IPS-20b (cell line): ENCODE results near the gene LTBP1.

Experiments used
- H3K27ac ChIP-seq: one replicate; pipeline ENCODE4 v1.5.1; 2013; ENCODE audit warnings: low read length
- H3K27me3 ChIP-seq: 2 replicates; pipeline ENCODE4 v1.6.1; 2013; ENCODE audit warnings: mild to moderate bottlenecking, low read length, inconsistent platforms; ENCODE audit not compliant: insufficient read depth
- H3K36me3 ChIP-seq: 2 replicates; pipeline ENCODE4 v1.6.1; 2013; ENCODE audit warnings: low read depth, mild to moderate bottlenecking, inconsistent platforms, low read length, moderate library complexity; ENCODE audit not compliant: insufficient read depth
- H3K4me1 ChIP-seq: 2 replicates; pipeline ENCODE4 v1.6.1; 2013; ENCODE audit warnings: mild to moderate bottlenecking, control low read depth, inconsistent platforms, low read length, moderate library complexity; ENCODE audit not compliant: insufficient read depth
- H3K4me3 ChIP-seq: 2 replicates; pipeline ENCODE4 v1.5.1; 2013; ENCODE audit warnings: mild to moderate bottlenecking, low read length, inconsistent platforms
- H3K9ac ChIP-seq: 2 replicates; pipeline ENCODE4 v1.6.1; 2013; ENCODE audit warnings: low read depth, mild to moderate bottlenecking, inconsistent platforms, low read length, moderate library complexity
- H3K9me3 ChIP-seq: 2 replicates; pipeline ENCODE4 v1.6.1; 2013; ENCODE audit warnings: mild to moderate bottlenecking, low read depth, low read length, inconsistent platforms; ENCODE audit not compliant: insufficient read depth

The LTBP1 gene

DNA sequence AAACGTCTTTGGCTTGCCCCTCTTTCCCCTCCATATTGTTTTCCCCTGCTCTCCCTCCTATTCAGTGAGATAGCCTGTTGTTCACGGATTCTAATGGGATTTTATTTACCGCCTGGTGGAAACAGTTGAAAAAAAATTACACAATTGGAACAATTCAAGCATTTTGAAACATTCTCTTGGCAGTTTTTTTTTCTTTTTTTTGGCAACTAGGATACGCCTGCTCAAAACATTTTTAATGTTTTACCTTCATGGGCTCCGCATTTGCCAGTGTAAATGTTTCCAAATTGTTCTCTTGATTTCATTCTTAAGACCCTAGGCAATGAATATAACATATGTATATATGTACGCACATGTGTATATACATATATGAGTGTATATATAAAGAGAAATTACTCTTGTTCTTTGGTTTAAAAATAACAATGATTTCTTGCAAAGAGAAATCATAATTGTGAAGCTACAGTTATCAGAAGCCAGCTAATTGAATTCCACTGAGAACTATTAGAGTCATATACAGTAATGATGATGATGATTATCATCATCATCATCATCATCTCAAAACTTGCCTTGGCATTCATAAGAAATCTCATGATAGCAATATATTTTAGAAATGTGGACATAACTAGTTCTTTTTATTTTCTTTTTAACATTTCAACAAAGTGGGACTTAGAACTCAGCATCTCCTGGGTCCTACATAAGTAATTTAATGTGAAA lies 146.7 kb downstream of the LTBP1 start:
- Histone ChIP-seq H3K36me3 (no peaks in the 10 kb centered on the region), H3K27me3 (no peaks in the 10 kb centered on the region), H3K9me3 (no peaks in the 10 kb centered on the region), H3K4me1 (no peaks in the 10 kb centered on the region), H3K4me3 (no peak overlapping the region), H3K27ac (no peak overlapping the region), H3K9ac (no peak overlapping the region)

DNA sequence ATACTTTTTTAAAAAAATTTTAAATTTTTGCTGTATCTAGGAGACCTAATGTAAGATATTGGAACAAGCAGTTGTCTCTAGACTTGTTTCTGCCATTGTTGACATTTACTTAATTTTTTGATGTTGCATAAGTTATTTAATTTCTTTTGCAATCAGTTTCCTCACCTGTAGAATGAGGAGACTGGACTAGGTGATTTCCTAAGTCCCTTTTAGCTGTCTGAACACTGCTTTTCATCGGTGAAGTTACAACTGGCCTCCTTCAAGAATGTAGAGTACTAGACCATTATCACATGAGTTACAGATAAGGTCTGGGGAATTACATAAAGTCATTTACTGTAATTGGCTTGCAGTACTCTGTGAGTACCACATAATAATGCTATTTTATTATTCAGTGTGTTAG lies 147.6 kb downstream of the LTBP1 start:
- Histone ChIP-seq H3K4me3 (no peak overlapping the region), H3K27ac (no peak overlapping the region), H3K9me3 (no peaks in the 10 kb centered on the region), H3K4me1 (no peaks in the 10 kb centered on the region), H3K27me3 (no peaks in the 10 kb centered on the region), H3K36me3 (no peaks in the 10 kb centered on the region), H3K9ac (no peak overlapping the region)

DNA sequence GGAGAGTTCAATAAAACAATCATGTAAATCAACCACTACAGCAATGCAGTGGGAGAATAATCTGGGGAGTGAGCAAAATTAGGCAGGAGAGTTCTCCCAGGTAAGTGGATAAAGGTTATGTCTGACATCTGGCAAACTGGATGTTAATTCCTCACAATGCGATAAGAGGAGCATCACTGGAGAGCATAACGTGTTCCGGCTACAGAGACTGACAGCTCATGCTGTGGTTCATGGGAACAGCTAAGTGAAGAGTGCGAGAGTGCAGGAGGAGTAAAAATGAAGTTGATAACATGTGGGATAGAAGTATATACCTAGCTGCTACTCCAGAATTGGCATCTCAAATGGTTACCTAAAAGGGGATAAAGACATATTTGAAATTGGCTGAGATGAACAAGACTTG lies 153.2 kb downstream of the LTBP1 start:
- no peaks in the 10 kb centered on the region for H3K36me3 ChIP-seq
- no peak overlapping the region for H3K27ac ChIP-seq
- H3K4me3 ChIP-seq = no peak overlapping the region

DNA sequence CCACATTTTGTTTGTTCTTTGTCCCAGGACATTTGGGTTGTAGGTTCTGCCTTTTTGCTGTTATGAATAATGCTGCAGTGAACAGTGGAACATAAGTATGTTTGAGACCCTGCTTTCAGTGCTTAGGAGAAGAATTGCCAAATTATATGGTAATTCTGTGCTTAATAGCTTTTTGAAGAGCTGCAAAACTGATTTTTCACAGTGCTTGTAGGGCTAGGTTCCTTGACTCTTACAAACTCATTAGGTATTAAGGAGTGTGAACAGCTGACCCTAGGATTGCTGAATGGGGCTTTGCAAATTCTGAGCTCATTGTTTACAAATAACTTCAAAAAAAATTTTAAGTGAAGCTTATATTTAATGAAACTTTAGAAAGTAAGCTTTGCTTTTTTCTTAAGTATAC lies 154.2 kb downstream of the LTBP1 start:
- Histone ChIP-seq H3K27me3 (no peaks in the 10 kb centered on the region), H3K9ac (no peak overlapping the region), H3K27ac (no peak overlapping the region), H3K36me3 (no peaks in the 10 kb centered on the region), H3K4me3 (no peak overlapping the region), H3K4me1 (peaks cover 9% of the 10 kb centered on the region; the same call in 1 of the 2 replicates), H3K9me3 (no peaks in the 10 kb centered on the region)

More for the DNA sequence above, 153.2 kb downstream of the LTBP1 start:
- no peaks in the 10 kb centered on the region for H3K27me3 ChIP-seq
- H3K4me1 ChIP-seq = peaks cover 8% of the 10 kb centered on the region; the same call in 1 of the 2 replicates
- H3K9ac ChIP-seq = no peak overlapping the region
- no peaks in the 10 kb centered on the region for H3K9me3 ChIP-seq

DNA sequence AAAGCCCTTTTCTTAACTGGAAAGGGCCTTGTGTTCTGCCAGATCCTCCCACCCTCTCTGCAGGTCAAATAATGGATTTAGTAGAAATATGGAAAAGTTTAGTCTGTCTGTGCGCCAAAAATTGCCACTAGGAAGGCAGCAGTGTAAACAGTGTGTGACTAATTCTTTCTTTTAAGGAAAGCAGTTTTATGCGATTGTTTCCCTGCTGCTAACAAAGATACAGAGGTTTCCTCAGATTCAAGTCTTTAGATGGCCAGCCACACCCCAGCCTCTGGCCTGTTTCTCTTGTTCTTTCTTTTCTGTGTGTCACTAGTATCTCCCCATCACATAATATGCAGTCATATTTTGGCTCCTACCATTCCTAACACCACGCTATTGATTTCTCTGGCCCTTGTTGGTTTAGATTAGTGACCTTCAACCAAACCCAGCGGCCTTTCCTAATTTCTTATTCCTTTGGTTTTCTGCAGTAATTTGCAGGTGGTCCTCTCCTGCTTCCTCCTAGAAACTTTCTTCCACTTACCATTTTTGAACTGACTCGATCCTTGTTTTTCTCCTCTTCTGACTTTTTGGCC lies 157.4 kb downstream of the LTBP1 start:
- Histone ChIP-seq H3K4me1 (peaks cover 9% of the 10 kb centered on the region; the same call in 1 of the 2 replicates), H3K4me3 (no peak overlapping the region), H3K27me3 (no peaks in the 10 kb centered on the region), H3K36me3 (no peaks in the 10 kb centered on the region), H3K27ac (no peak overlapping the region), H3K9ac (no peak overlapping the region), H3K9me3 (no peaks in the 10 kb centered on the region)

DNA sequence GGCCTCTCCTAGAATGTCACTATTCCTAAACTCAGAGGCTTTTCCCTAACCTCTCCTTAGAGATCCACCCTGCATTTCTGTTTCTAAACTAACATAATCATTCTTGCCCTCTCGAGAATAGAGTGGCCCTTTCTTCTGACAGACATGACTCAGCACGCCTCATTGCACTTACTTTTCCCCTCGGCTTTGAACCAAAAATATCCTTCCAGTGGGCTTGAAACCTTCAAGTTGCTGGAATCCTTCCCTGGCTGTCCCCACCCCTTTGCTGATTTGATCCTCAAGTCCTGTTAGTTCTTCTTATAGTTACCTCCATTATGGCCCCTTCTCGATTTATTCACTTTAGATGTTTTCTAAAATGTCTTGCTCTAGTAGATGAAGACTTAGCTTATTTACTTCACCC lies 158.0 kb downstream of the LTBP1 start:
- Histone ChIP-seq H3K4me3 (no peak overlapping the region), H3K27me3 (no peaks in the 10 kb centered on the region), H3K36me3 (no peaks in the 10 kb centered on the region), H3K4me1 (peaks cover 9% of the 10 kb centered on the region; the same call in 1 of the 2 replicates), H3K9me3 (no peaks in the 10 kb centered on the region), H3K9ac (no peak overlapping the region), H3K27ac (no peak overlapping the region)

DNA sequence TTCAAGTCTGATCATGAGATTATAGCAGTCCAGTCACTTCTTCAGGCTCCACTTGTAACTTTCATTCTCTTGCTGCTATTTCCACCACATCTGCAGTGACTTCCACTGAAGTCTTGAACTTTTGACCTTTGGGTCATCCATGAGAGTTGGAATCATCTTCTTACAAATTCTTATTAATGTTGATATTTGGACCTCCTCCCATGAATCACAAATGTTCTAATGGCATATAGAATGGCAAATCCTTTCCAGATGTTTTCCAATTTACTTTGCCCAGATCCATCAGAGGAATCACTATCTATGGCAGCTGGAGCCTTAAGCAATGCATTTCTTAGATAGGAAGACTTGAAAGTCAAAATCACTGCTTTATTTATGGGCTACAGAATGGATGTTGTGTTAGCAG lies 159.4 kb downstream of the LTBP1 start:
- H3K9ac ChIP-seq = no peak overlapping the region

DNA sequence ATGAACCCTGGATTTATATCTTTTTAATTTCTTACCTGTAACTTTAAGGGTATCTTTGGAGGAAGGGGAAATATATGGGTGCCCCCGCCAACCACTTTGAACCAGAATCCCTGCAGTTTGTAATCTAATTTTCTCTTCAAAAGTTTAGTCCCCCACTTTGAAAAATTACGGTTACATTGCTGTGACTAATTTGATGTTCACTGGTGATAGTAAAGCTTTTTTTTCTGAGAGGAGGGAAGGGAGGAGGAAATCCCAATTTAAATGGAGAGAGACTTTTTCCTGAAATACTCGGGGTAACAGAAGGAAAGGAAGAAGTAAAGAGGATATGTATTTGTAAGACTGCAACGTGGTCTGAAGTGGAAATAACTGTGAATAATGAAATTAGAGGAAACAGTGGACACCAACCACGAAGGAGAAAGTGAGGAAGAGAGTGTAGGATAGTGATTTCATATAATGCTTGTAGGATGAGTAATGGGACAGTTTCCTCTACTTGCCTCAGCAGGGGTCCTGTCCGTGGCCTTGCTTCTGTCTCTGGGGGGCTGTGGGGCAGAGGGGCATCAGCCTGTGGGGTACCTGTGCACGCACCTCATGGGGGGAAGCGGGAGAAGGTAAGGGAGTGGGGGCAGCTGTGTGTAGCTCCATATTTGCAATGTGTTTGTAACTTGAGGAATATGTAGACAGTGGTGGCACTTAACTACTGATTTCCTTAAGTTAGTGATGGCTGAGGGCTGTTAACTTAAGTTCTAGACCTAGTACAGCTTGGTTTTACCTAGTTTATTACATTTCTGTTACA lies 161.1 kb downstream of the LTBP1 start:
- H3K36me3 ChIP-seq = no peaks in the 10 kb centered on the region
- no peaks in the 10 kb centered on the region for H3K9me3 ChIP-seq
- peaks cover 9% of the 10 kb centered on the region; the same call in 1 of the 2 replicates for H3K4me1 ChIP-seq
- H3K27me3 ChIP-seq = no peaks in the 10 kb centered on the region
- no peak overlapping the region for H3K9ac ChIP-seq
- no peak overlapping the region for H3K27ac ChIP-seq
- H3K4me3 ChIP-seq = no peak overlapping the region

More for the DNA sequence above, 159.4 kb downstream of the LTBP1 start:
- no peaks in the 10 kb centered on the region for H3K27me3 ChIP-seq
- H3K36me3 ChIP-seq = no peaks in the 10 kb centered on the region
- no peak overlapping the region for H3K27ac ChIP-seq
- H3K4me1 ChIP-seq = peaks cover 9% of the 10 kb centered on the region; the same call in 1 of the 2 replicates
- H3K4me3 ChIP-seq = no peak overlapping the region
- no peaks in the 10 kb centered on the region for H3K9me3 ChIP-seq

DNA sequence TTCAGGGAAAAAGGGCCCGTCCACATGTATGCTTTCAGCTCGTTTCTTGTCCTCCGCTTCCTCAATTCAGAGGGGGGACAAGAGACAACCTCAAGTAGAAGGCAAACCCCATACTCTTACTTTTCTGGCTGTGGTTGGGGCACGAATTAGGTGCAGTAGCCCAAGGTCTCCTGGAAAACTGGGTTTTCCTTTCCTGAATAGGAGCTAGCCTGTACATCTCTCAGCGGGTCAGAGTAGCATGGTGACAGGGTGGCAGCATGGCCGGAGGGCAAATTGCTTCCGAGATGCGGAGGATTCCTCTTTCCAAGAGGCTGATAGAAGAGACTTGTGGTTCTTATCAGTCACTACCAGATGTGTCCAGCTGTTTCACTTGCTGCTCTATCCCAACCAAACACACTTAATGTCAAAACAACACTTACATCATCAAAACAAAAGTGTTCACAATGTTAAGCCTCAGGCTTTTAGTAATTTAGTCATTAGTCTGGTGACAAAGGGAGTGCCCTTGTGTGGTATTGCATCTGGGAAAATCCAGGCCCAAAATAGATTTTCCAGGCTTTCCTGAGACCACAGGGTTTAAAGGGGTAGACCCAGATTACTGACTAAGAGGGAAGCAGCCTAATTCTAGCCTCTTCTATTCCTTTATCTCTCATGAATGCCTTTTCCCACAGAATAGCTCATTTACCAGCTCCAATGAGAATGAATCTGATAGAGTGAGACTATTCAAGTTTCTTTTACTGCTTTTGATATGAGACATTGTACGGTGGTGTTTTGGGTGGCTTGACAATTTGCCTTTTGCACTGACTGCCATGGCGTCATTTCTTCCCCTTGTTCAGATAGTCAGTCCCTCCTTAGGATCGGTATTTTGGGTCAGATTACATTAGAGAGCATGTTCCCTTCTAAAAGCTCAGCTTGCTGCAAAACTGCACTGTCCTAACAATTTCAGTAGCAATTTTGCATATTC lies 162.0 kb downstream of the LTBP1 start:
- Histone ChIP-seq H3K4me1 (peaks cover 9% of the 10 kb centered on the region; the same call in 1 of the 2 replicates), H3K27me3 (no peaks in the 10 kb centered on the region), H3K9ac (no peak overlapping the region), H3K27ac (no peak overlapping the region), H3K9me3 (no peaks in the 10 kb centered on the region), H3K4me3 (no peak overlapping the region), H3K36me3 (no peaks in the 10 kb centered on the region)

DNA sequence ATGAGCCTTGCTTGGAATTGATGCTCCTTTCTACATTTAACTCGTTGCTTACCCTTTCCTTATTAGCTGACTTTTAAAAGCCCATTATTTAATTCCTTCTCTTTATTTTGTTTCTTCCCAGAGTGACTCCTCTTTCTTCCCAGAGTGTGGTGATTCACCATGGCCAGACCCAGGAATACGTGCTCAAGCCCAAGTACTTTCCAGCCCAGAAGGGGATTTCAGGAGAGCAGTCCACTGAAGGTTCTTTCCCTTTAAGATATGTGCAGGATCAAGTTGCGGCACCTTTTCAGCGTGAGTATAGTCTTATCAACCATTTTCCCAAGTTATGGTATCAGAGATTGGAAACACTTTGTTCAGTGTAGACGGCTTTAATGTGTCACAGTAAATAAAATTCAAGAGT lies 163.7 kb downstream of the LTBP1 start:
- Histone ChIP-seq H3K9ac (no peak overlapping the region), H3K36me3 (no peaks in the 10 kb centered on the region), H3K4me1 (no peaks in the 10 kb centered on the region), H3K4me3 (no peak overlapping the region), H3K27ac (no peak overlapping the region), H3K9me3 (no peaks in the 10 kb centered on the region), H3K27me3 (no peaks in the 10 kb centered on the region)

DNA sequence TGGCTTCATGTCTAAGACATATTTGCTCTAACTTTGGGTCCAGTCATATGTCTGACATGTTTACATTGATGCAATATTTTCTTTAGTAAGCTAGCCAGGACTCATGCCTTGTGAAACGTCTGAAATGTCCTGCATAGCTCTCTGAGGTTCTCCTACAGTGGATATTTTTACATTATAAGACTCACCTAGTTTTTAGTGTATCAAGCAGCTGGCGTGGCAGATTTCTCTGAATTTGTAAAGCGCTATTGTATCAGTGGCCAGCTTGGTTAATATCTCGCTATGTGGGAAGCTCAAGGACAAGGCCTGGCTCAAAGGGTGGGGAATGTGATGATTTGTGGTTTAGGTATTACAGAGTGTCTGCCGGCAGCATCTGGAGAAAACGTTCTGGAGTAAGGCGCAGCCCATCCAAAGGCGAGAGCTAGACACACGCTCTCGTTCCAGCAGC lies 164.3 kb downstream of the LTBP1 start:
- Histone ChIP-seq H3K9ac (no peak overlapping the region), H3K36me3 (no peaks in the 10 kb centered on the region), H3K4me1 (no peaks in the 10 kb centered on the region), H3K27ac (no peak overlapping the region), H3K9me3 (no peaks in the 10 kb centered on the region), H3K4me3 (no peak overlapping the region), H3K27me3 (no peaks in the 10 kb centered on the region)
